HG03460 (cell line): ENCODE measurements around the gene TPRN.

ENCODE experiments used
- ATAC-seq: cut with Tn5 transposase; IDR thresholded peaks from one replicate; pipeline ENCODE4 v1.9.1; 2021; ENCODE audit not compliant: unreplicated experiment

TPRN gene

GRCh38 chr9:137174722-137175293, 25.7 kb downstream of the TPRN start:
- no peak for ATAC-seq

- no peak for ATAC-seq
Observed at GRCh38 chr9:137173796-137174664, 26.5 kb downstream of the TPRN start.

- ATAC-seq, result no peak
Observed at GRCh38 chr9:137172901-137173795, 27.4 kb downstream of the TPRN start.

- no peak for ATAC-seq
Observed at GRCh38 chr9:137171149-137171900, 29.2 kb downstream of the TPRN start.

- no peak for ATAC-seq
Observed at GRCh38 chr9:137170486-137171148, 29.9 kb downstream of the TPRN start.

GRCh38 chr9:137169896-137170358, 30.6 kb downstream of the TPRN start, which contains the start of gene LRRC26:
TSS of gene LRRC26 (minus strand) at chr9:137170051. CDS start at chr9:137169943, 108 bp downstream.
- no peak for ATAC-seq

- no peak for ATAC-seq
Observed at GRCh38 chr9:137168904-137169856, 31.4 kb downstream of the TPRN start.

- no peak for ATAC-seq
Observed at GRCh38 chr9:137168573-137168903, 32.0 kb downstream of the TPRN start.

- no peak for ATAC-seq
Observed at GRCh38 chr9:137167747-137168572, 32.6 kb downstream of the TPRN start.

- ATAC-seq, result no peak
Observed at GRCh38 chr9:137167277-137167746, 33.2 kb downstream of the TPRN start.

- no peak for ATAC-seq
Observed at GRCh38 chr9:137166380-137167229, 33.9 kb downstream of the TPRN start.

- ATAC-seq, result no peak
Observed at GRCh38 chr9:137165250-137165836, 35.2 kb downstream of the TPRN start.

- no peak for ATAC-seq
Observed at GRCh38 chr9:137164370-137165249, 35.9 kb downstream of the TPRN start.

- no peak for ATAC-seq
Observed at GRCh38 chr9:137163805-137164204, 36.7 kb downstream of the TPRN start.

GRCh38 chr9:137163365-137163715, 37.2 kb downstream of the TPRN start:
- no peak for ATAC-seq
